Stimulated activated CD8-positive, alpha-beta memory T cell treated with anti-CD3 and anti-CD28 coated beads, Interleukin-7, amount 100 ng/mL, for 4 hours (primary cell): Measurements from ENCODE around the gene CSF1.
A peak's percentile ranks its signal among the peaks of the same experiment; 100 is the strongest.

Source experiments
- DNase-seq, 2 donors: peaks; one replicate each; pipeline ENCODE4 v3.0.0-alpha.2; 2020; ENCODE audit warnings: low read depth in 2 of 2

The CSF1 gene

DNA sequence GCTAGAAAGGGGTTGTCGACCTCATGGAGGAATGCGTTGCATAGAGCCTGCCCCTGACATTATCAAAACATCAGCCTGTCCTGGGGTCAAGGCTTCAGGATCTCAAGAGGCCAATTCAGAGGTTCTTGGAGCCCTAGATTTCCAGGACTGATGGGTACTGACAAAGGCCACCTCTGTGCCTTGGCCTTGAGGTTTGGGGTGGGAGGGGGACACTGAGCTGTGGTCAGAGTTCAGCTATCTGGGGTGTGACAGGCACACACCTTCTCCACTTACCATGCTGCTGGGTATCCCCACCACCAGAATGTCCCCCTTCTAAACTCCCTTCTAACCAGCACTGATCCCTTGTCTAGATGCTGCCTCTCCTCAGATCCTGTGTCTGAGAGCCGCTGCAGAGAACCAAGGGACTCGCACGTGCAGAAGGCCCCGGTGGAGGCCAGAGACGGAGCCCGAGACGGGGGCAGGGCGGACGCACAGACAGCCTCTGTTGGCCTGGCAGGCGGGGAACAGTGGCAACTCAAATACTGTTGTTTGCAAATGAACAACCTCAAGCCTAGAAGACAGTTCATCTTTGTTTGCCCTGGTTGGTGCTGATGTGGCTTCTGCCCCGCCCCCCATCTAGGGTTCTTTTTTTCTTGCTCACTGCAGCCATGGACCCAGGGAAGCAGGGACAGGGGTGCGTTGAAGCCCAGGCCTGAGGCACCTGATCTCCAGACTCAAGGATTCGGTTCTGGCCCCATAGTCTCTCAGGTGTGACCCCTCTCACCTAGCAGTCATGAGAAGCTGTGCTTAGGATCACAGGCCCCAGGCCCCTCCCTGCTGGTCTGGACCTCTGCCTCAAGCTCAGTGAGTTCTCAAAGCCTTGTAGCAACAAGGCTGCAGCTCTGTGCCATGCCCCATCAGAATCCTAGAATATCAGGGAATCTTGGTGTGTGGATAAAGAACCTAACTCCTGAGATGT, 28.1 kb upstream of the CSF1 start:
- no peak for DNase-seq

- DNase-seq = no peak
Observed at GRCh38 chr1:109883248-109883955, 27.2 kb upstream of the CSF1 start.

DNA sequence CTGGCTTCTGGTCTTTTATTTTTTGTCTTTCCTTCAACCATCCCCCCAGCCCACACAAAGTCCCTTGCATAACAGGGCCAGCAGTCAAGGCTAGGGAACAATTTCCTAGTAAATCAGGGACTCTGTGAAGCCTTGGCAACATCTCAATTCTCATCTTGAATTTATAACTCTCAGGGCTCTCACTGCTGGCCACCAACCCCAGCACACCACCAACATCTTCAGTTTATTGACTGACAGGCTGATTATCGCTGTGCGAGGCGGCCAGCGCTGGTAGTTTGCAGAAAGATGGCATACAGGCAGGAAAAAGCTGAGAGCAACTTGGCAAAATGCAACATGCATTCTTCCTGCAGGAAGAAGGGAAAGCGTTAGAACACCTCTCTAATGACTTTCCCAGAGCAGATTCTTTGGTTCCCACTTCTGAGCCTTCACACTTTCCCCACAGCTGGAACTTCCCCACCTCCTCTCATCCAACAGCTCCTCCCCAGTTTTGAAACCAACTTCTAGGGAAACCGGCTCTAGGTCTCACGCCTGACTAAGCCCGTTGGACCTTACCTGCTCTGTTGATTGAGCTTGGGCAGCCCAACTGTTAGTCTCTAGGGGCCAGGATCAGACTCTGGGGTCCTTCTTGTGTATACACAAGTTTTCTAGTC, 26.3 kb upstream of the CSF1 start:
- DNase-seq = no peak

DNA sequence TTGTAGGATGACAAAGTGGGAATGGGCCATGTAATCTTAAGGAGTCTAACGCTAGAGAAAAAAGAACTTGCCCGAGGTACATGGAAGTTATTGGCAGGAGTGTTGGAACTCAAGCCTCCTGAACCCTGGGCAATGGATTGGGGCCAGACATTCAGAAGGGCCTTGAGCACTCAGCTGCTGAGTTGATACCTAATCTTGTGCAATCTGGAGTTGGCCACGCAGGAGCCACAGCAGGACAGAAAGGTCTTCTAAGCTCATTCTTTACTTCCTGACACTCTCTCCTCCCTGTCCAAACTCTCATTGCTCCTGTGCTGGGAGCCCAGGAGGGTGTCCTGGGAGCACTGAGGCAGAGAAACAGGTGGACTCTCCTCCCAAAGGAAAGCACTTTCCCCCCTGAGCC, 25.1 kb upstream of the CSF1 start:
- DNase-seq = no peak

GRCh38 chr1:109886827-109887226, 23.8 kb upstream of the CSF1 start:
- no peak for DNase-seq

- DNase-seq = no peak
Observed at GRCh38 chr1:109887271-109887670, 23.4 kb upstream of the CSF1 start.

DNA sequence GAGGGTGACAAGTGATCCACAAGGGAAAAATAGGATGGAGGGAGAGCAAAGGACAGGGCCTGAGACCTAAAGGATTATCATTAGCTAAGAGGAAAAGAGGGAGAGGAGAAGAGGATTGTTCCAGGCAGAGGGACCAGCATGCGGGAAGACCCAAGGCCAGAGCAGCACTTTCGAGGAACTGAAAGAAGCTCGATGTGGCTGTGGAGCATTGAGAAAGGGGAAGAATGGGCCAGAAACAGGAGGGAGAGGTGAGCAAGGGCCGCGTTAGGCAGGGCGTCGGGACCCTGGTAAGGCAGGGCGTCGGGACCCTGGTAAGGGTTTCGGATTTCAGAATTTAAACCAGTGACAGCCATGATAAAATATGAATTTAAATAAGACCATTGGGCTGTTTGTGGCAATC, 22.8 kb upstream of the CSF1 start:
- DNase-seq = no peak

DNA sequence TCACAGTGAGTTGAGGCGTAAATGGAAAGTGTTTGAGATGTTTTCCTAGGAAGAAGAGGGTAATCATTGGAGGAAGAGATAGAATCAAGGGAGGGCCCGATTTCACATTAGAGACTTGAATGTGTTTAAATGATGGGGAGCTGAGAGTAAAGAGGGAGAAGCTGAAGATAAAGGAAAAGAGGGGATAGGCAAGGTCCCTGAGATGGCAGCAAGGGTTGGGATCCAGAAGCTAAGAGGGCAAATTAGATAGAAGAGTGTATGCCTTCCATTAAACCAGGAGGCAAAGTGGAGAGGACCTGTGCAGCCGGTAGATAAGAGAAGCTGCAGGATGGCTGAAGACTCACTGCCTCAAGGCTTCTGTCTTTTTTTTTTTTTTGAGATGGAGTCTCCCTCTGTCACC, 21.6 kb upstream of the CSF1 start:
- no peak for DNase-seq

DNA sequence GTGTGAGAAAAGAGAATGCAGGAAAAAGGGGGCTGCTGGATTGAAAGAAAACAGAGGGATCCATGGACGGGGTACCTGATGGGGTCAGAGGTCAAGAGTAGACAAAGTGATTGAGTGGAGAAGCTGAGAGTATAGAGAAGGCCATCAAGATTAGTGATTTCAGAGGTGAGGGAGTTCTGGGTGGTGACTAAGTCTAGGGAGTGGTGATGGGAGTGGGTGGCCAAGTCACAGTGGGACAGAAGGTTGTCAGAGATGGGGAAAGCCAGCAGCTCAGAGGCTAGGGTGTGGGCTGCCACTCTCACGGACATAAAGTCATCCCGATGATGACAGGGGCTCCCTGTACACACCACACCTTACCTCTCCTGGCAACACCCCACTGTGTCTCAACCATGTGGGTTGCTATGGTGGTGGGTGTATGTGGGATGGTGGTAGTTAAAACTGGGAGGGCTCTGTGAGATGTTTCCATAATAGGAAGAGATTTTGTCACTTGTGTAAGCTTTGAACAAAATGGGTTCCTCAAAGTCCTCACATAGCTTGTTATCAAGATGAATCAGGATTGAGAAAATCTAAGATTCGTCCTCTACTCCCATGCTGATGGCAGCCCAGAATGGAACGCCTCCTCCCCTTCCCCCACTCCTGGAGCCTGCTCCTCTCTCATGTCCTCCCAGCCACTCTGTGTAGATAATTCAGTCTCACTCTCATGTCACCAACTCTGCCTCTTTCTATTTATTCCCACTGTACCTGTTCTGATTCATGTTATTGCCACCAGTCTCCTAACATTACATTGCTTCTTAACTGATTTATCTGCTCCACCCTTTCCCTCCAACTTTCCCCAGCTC, 20.3 kb upstream of the CSF1 start:
- peak; percentile 51 to 67 for DNase-seq

- DNase-seq = no peak
Observed at GRCh38 chr1:109891930-109892329, 18.7 kb upstream of the CSF1 start.

DNA sequence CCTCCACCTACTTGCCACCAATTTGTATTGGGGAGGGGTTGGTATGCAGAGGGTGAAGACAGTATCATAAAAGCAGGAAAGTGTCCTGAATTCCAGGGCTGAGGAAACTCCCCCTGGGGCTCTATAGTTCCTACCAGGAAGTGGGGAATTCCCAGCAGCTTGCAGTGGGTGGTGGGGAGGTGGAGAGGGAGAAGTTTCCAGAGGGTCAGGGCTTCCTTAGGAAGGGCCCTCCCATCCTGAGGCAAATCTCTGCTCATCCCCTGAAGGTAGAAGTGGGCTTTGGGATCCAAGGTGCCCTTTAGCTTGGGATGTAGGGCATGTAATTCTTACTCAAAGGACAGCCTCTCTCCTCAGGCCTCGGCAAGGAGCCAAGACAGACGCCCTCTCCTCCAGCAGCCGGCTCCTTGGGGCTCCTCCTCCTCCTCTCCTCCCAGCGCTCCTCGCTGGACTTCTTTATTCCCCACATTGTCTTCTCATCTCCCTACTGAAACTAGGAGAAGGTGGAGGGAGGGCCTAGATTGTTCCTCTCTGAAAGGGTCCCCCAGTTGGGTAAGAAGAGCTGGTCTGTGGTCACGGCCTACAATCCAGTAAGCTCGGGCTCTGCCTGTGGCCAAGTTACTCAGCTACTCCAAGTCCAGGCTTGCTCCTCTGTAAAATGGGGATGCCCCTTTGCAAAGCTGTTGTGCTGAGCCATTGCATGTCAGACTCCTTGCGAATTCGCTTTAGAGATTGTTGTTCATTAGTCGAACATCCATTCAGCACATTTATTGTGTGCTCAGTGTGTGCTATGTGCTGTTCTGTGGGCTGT, 17.9 kb upstream of the CSF1 start:
- DNase-seq = no peak

- DNase-seq = no peak
Observed at GRCh38 chr1:109893532-109894171, 17.0 kb upstream of the CSF1 start.

- no peak for DNase-seq
Observed at GRCh38 chr1:109894823-109895719, 15.6 kb upstream of the CSF1 start.

GRCh38 chr1:109895720-109896504, 14.7 kb upstream of the CSF1 start:
- DNase-seq = no peak

- no peak for DNase-seq
Observed at GRCh38 chr1:109896681-109897080, 14.0 kb upstream of the CSF1 start.

DNA sequence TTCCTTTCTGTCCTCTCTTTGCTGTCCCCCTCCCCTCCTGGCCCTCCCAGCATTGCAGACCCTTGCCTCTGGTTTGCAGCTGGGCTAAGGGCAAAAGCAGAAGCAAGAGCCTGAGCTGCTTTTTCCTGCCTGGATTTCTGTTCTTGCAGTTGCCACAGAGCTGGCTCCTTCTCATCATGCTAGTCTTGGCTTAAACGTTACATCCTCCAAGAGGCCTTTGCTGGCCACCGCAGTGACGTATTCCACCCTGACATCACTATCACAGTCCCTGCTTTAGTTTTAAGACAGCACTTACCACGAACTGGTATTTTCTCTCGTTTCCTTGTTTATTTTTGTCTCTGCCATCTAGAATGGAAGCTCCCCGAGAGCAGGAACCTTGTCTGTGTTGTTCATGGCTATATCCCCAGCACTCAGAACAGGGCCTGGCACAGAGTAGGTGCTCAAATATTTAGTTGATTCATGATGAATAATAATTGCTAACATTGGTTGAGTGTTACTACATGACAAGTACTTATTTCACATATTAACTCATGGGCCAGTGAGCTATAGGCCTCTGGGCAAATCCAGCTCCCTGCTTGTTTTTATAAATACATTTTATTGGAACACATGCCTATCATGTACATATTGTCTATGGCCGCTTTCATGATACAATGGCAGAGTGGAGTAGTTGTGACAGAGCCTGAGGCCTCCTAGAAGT, 13.2 kb upstream of the CSF1 start:
- no peak for DNase-seq

- DNase-seq = no peak
Observed at GRCh38 chr1:109898842-109899241, 11.8 kb upstream of the CSF1 start.

- no peak for DNase-seq
Observed at GRCh38 chr1:109901141-109901523, 9.5 kb upstream of the CSF1 start.
